GM06990 (cell line): ENCODE measurements around the gene DENND6B.
A peak's percentile ranks its signal among the peaks of the same experiment; 100 is the strongest.

Source experiments
- DNase-seq: peaks from one replicate; pipeline ENCODE4 v3.0.0-alpha.2; 2011; ENCODE audit not compliant: insufficient read length; ENCODE audit errors: extremely low read depth
- H3K27me3 ChIP-seq: replicated peaks from 2 replicates; pipeline ENCODE4 v1.6.0; 2011; ENCODE audit warnings: low read length; ENCODE audit not compliant: control insufficient read depth, insufficient read depth
- H3K36me3 ChIP-seq: 2 replicates; pipeline ENCODE4 v1.5.1; 2011; ENCODE audit warnings: low read length; ENCODE audit not compliant: control insufficient read depth, insufficient read depth
- H3K4me3 ChIP-seq: replicated peaks from 2 replicates; pipeline ENCODE4 v1.5.1; 2011; ENCODE audit warnings: low read depth, mild to moderate bottlenecking, control low read depth, low read length
- CTCF ChIP-seq: IDR thresholded peaks from 2 replicates; pipeline ENCODE4 v1.5.1; 2011; ENCODE audit warnings: low read length, control low read depth, mild to moderate bottlenecking, inconsistent platforms; ENCODE audit not compliant: insufficient read depth, poor library complexity, severe bottlenecking

Gene DENND6B

GRCh38 chr22:50268655-50269113 is 58.1 kb downstream of the DENND6B start:
- TF ChIP-seq CTCF = no peak
- H3K27me3 ChIP-seq = no peaks in the 10 kb centered on the region
- H3K36me3 ChIP-seq = no peaks in the 10 kb centered on the region; the same call in 1 of the 2 replicates
- DNase-seq = no peak
- no peak overlapping the region for H3K4me3 ChIP-seq

DNA sequence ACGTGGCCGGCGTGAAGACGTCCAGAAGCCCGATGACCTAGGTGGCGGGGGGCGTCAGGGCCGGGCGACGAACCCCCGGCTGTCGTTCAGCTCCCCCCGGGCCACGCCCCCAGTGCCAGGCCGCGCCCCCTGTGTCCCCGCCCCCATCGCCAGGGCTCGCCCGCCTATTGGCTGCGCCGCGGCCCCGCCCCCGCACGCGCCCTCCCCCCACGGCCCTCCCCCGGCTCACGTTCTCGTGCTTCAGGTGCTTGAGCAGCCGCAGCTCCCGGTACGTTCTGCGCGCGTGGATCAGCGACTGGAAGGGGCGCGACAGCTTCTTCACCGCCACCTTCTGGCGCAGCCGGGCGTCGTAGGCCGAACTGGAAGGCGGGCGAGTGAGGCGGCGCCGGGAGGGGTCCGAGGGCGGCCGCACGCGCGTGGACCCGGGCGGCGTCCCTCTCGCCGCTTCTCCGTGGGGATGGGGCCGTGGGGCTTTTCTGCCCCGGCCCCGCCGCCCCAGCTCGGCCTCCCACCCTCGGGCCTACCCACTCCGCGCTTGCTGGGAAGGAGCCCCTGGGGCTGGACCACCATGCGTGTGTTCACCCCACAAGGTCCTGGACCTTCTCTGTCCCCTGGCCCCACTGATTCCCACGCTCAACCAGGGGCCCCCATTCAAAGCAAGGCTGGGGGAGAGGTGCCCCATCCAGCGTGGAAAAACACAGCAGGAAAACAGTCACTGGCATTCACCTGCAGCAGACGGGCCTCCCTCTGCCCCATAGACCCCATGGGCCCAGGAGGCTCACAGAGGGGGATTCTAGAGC is 59.0 kb downstream of the DENND6B start:
- Histone ChIP-seq H3K4me3 (no peak overlapping the region), H3K27me3 (no peaks in the 10 kb centered on the region), H3K36me3 (no peaks in the 10 kb centered on the region; the same call in 1 of the 2 replicates)
- TF ChIP-seq CTCF = no peak
- DNase-seq = peak; percentile 55

DNA sequence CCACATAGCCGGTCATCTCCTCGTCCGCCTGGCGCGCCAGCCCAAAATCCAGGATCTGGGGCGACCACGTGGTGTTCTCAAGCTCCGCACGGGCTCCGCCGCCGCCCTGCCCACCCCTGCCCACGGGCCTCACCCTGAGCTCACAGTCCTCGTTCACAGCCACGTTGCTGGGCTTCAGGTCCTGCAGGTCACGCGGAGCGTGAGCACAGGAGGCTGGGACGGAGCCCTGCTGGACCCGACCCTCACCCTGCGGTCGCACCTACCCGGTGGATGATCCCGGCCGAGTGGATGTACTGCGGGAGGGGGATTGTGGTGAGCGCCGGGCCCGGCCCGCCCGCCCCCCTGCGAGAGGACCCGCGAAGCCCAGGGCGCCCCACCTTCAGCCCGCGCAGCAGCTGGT is 59.8 kb downstream of the DENND6B start:
- no peak for DNase-seq
- TF ChIP-seq CTCF = no peak
- Histone ChIP-seq H3K4me3 (no peak overlapping the region), H3K27me3 (no peaks in the 10 kb centered on the region), H3K36me3 (no peaks in the 10 kb centered on the region; the same call in none of the 2 replicates)

DNA sequence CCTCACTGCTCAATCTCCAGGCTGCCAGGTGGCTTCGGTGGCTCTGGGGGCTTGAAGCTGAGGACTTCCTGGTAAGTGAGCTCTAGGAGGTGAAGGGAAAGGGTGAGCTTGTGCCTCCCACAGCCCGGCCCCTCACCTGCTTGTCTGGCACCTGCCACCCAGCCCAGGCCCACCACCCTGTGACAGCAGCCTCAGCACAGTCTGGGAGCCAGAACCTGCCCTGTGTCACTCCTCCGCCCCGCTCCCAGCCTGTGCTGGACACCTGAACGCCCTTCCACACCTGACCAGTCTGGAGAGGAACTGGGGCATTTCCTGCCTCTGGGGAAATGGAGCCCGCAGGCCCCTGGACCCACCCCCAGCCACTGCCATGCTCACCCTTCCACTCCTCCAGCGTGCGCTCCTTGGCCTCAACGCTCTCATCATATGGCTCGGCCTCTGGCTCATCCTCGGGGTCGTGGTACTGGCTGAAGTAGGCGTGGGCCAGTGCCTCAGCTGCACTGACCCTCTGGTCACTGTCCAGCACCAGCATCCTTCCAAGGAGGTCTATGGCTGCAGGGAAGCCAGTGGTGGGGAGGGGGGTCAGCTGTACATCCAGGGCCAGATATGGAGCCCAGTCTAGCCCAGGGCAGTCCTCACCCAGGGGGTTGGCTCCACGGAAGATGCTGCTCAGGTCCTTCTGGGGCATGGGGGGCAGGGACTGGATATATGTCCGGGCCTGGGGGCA is 61.7 kb downstream of the DENND6B start:
- no peak for TF ChIP-seq CTCF
- H3K36me3 ChIP-seq = no peaks in the 10 kb centered on the region; the same call in none of the 2 replicates
- H3K27me3 ChIP-seq = no peaks in the 10 kb centered on the region
- no peak overlapping the region for H3K4me3 ChIP-seq
- no peak for DNase-seq

- TF ChIP-seq CTCF = no peak
- no peaks in the 10 kb centered on the region for H3K27me3 ChIP-seq
- no peak overlapping the region for H3K4me3 ChIP-seq
- no peak for DNase-seq
- H3K36me3 ChIP-seq = no peaks in the 10 kb centered on the region; the same call in none of the 2 replicates
These were observed 62.6 kb downstream of the DENND6B start for GRCh38 chr22:50264104-50264745.
